Fibroblast of pulmonary artery (primary cell): ENCODE data around the gene MRTFA.

Experiments used
- DNase-seq: peaks from one replicate; pipeline ENCODE4 v3.0.0-alpha.2; 2010; ENCODE audit warnings: low read depth
- H3K4me3 ChIP-seq: replicated peaks from 2 replicates; pipeline ENCODE4 v1.5.1; 2011; ENCODE audit warnings: low read depth, mild to moderate bottlenecking, control low read depth, low read length, moderate library complexity
- CTCF ChIP-seq: IDR thresholded peaks from 2 replicates; pipeline ENCODE4 v1.5.1; 2011; ENCODE audit warnings: mild to moderate bottlenecking, control low read depth, low read length, inconsistent platforms; ENCODE audit errors: missing control alignments

MRTFA gene

GRCh38 chr22:40636380-40637182 lies at the start of gene MRTFA:
Gene MRTFA, minus strand, starts transcription at chr22:40636719.
- TF ChIP-seq CTCF = no peak
- H3K4me3 ChIP-seq = peak within 1 kb of the TSS; percentile 74
- DNase-seq = peak; percentile 100

GRCh38 chr22:40685406-40685805 lies 48.9 kb upstream of the MRTFA start:
- no peak overlapping the region for H3K4me3 ChIP-seq
- TF ChIP-seq CTCF = no peak
- no peak for DNase-seq

GRCh38 chr22:40684728-40685127 lies 48.2 kb upstream of the MRTFA start:
- no peak overlapping the region for H3K4me3 ChIP-seq
- no peak for DNase-seq
- TF ChIP-seq CTCF = no peak

- H3K4me3 ChIP-seq = no peak overlapping the region
- TF ChIP-seq CTCF = no peak
- no peak for DNase-seq
Observed at GRCh38 chr22:40681451-40681850, 44.9 kb upstream of the MRTFA start.

- no peak for TF ChIP-seq CTCF
- no peak overlapping the region for H3K4me3 ChIP-seq
- DNase-seq = no peak
Observed at GRCh38 chr22:40680819-40681183, 44.3 kb upstream of the MRTFA start.

- DNase-seq = peak; percentile 46
Observed at GRCh38 chr22:40679964-40680818, 43.7 kb upstream of the MRTFA start.

More at GRCh38 chr22:40679964-40680818, 43.7 kb upstream of the MRTFA start:
- peak overlapping the region; percentile 34 for H3K4me3 ChIP-seq
- peak; percentile 17 for TF ChIP-seq CTCF
